Stomach (tissue), 4 donors: Measurements from ENCODE around the gene COL5A1.

ENCODE experiments used
- EP300 ChIP-seq: sonication (generic); formaldehyde crosslinking; IDR thresholded peaks from one replicate; pipeline ENCODE4 v1.6.1; 2017; ENCODE audit warnings: antibody characterized with exemption
- POLR2A ChIP-seq, 4 donors: fragments of 450-650 bp; IDR thresholded peaks; one replicate each; pipeline ENCODE4 v1.6.1; 2016; ENCODE audit warnings: antibody characterized with exemption in 4 of 4, control low read depth in 2 of 4, mild to moderate bottlenecking in 1 of 4, moderate library complexity in 1 of 4
- POLR2AphosphoS5 ChIP-seq, 3 donors: sonication (generic); formaldehyde crosslinking; IDR thresholded peaks; one replicate each; pipeline ENCODE4 v1.6.1; 2016; ENCODE audit warnings: antibody characterized with exemption in 3 of 3
- TF ChIP-seq, protein P1 (sequence below), 7 experiments: fragments of 450-650 bp in 4 of 7; fragments of 200-600 bp in 3 of 7; sonication (generic) in 3 of 7; IDR thresholded peaks; one replicate each; pipeline ENCODE4 v1.5.1; 2016 to 2019; ENCODE audit warnings: antibody characterized with exemption in 7 of 7, control low read depth in 2 of 7, mild to moderate bottlenecking in 1 of 7

DNA sequence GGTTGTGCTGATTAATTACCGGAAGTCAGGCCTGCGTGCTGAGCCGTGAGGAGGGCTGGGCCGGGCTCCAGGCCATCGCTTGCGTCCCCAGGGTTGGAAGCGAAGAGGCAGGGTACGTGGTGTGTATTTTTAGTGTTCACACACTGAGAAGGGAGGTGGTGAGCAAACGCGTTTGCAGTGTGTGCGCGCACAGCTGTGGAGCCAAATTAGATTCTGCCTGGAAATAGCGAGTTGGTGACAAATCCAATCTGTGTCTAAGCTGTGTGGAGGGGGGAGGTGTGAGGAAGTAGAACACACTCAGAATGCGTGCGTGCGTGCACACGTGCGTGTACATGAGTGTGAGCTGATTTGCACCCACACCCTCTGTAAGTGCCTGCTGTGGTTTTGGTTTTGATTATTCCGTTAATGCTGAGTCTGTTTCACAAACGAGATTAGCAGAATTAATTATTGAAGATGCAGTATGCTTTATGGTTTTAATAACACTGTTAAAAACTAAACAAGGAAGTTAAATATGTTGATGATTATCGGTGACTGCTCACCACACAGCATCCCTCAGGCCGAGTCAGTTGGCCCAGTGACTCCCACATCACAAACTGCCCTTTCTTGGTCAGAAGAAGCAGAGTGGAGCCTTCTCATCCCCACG lies 127.2 kb downstream of the COL5A1 start:
- TF ChIP-seq, protein P1, sequence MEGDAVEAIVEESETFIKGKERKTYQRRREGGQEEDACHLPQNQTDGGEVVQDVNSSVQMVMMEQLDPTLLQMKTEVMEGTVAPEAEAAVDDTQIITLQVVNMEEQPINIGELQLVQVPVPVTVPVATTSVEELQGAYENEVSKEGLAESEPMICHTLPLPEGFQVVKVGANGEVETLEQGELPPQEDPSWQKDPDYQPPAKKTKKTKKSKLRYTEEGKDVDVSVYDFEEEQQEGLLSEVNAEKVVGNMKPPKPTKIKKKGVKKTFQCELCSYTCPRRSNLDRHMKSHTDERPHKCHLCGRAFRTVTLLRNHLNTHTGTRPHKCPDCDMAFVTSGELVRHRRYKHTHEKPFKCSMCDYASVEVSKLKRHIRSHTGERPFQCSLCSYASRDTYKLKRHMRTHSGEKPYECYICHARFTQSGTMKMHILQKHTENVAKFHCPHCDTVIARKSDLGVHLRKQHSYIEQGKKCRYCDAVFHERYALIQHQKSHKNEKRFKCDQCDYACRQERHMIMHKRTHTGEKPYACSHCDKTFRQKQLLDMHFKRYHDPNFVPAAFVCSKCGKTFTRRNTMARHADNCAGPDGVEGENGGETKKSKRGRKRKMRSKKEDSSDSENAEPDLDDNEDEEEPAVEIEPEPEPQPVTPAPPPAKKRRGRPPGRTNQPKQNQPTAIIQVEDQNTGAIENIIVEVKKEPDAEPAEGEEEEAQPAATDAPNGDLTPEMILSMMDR (IDR thresholded peaks at IDR 0.05): no peak
- TF ChIP-seq EP300: no peak
- no peak for TF ChIP-seq POLR2A (IDR thresholded peaks at IDR 0.05)
- TF ChIP-seq POLR2AphosphoS5 (IDR thresholded peaks at IDR 0.05): no peak
